GM18507 (cell line): ENCODE data around the gene GALNT1.

Experiments
- DNase-seq: peaks from one replicate; pipeline ENCODE4 v3.0.0; 2011; ENCODE audit warnings: low read depth; ENCODE audit not compliant: insufficient read length; ENCODE audit errors: extremely low spot score
- FAIRE-seq: peaks from 2 replicates; lab custom pipeline; 2011; peaks lifted over from hg19 to GRCh38; lab: Jason Lieb, UNC

Gene GALNT1

DNA sequence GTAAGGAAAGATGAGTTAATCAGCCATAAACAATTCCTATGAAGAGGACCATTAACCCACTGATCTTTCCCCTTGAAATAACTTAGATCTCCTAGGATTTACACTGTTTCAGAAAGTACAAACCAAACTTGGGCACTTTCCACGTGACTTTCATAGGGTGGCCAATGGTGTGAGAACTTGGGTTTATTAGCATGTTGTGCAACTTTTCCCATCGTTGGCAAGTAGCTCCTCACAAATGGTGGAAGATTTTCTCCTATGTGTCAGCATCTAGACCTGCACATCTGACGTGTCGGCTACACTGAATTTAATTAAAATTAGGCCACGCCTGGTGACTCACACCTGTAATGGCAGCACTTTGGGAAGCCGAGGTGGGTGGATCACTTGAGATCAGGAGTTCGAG lies 116.3 kb downstream of the GALNT1 start:
- DNase-seq (no peak), FAIRE-seq (no peak)

GRCh38 chr18:35703043-35703688 lies 121.6 kb downstream of the GALNT1 start:
- DNase-seq (no peak), FAIRE-seq (no peak)

DNA sequence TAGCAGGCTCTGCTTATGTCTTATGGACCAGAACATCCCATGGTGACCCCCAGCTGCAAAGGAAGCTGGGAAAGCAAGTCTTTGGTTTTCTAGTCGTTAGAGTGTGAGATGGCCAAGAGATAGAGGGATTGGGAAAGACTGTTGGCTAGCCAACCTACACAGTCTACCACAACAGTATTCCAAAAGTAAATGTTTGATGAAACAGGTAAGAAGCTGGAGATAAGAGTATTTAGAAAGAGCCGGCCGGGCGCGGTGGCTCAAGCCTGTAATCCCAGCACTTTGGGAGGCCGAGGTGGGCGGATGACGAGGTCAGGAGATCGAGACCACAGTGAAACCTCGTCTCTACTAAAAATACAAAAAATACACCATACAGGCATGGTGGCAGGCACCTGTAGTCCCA lies 124.4 kb downstream of the GALNT1 start:
- no peak for FAIRE-seq

GRCh38 chr18:35707247-35707646 lies 125.7 kb downstream of the GALNT1 start:
- FAIRE-seq (no peak), DNase-seq (no peak)

More for the DNA sequence above, 124.4 kb downstream of the GALNT1 start:
- DNase-seq: no peak

- FAIRE-seq (no peak), DNase-seq (no peak)
Measured at GRCh38 chr18:35707674-35708073, 126.1 kb downstream of the GALNT1 start.

DNA sequence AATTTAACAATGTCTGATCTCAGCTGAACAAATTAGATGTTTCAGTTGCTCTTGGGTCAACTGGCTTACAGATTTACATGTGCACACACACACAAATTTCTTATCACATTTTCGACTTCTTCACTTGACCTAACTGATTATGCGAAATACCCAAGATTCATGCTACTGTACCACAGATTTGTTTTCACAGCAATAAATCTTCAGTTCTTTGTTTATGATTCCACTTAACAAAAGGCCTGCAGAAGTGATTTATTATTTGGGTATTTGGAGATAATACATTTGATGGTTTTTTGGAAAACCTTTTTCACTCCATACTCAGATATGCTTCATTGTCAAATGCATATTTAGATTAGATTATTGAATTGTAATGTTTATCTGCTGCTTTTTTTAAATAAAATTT lies 129.0 kb downstream of the GALNT1 start:
- no peak for FAIRE-seq

GRCh38 chr18:35711227-35711626 lies 129.7 kb downstream of the GALNT1 start:
- DNase-seq (no peak), FAIRE-seq (no peak)

More for the DNA sequence above, 129.0 kb downstream of the GALNT1 start:
- DNase-seq: no peak

DNA sequence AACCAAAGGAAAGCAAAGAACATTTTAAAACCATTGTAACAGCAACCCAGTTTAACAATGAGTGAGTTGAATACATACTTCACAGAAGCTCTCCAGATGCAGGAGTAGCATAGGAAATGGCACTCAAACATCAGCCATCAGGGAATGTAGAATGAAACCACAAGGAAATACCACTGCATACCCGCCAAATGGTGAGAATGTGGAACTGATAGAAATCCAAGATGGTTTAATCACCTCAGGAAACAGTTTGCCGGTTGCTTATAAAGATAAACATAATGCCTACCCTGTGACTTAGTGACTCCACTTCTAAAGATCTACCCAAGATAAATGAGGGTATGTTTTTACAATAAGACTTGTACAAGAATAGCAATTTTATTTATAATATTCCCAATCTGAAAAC lies 132.0 kb downstream of the GALNT1 start:
- DNase-seq (no peak), FAIRE-seq (no peak)

DNA sequence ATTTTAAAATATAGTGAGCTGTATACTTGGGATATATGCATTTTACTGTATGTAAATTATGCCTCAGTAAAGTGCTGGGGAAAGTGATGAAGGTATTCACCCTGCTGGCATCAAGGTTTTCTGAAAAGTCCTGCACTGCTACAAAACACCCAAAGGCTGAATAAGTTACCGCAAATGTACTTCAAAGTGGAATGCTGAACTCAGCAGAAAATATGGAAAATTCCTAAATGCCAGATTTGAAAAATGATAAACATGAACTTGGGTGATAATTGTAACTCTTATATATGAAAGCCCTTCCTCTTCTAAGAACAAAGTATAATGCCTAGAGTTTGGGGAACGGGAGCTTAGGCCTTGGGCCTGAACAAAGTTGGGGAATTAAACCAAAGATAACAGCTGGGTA lies 133.0 kb downstream of the GALNT1 start:
- FAIRE-seq (no peak), DNase-seq (no peak)

- FAIRE-seq: no peak
Measured at GRCh38 chr18:35715139-35715538, 133.6 kb downstream of the GALNT1 start.

GRCh38 chr18:35716169-35716831 lies 134.8 kb downstream of the GALNT1 start:
- FAIRE-seq: no peak
- no peak for DNase-seq

More at GRCh38 chr18:35715139-35715538, 133.6 kb downstream of the GALNT1 start:
- DNase-seq: no peak

- FAIRE-seq (no peak), DNase-seq (no peak)
Measured at GRCh38 chr18:35717182-35717581, 135.6 kb downstream of the GALNT1 start.

GRCh38 chr18:35721431-35722081 lies 140.0 kb downstream of the GALNT1 start:
- no peak for FAIRE-seq

DNA sequence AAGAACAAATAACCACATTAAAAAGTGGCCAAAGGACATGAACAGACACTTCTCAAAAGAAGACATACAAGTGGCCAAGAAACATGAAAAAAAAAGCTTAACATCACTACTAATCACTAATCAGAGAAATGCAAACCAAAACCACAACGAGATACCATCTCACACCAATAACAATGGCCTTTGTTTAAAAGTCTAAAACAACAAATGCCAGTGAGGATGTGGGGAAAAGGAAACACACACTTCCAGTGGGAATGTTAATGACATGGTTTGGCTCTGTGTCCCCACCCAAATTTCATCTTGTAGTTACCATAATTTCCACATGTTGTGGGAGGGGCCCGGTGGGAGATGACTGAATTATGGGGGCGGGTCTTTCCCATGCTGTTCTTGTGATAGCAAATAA lies 147.1 kb downstream of the GALNT1 start:
- FAIRE-seq: no peak
- no peak for DNase-seq

More at GRCh38 chr18:35721431-35722081, 140.0 kb downstream of the GALNT1 start:
- DNase-seq: no peak

- FAIRE-seq (no peak), DNase-seq (no peak)
Measured at GRCh38 chr18:35729991-35730668, 148.6 kb downstream of the GALNT1 start.

DNA sequence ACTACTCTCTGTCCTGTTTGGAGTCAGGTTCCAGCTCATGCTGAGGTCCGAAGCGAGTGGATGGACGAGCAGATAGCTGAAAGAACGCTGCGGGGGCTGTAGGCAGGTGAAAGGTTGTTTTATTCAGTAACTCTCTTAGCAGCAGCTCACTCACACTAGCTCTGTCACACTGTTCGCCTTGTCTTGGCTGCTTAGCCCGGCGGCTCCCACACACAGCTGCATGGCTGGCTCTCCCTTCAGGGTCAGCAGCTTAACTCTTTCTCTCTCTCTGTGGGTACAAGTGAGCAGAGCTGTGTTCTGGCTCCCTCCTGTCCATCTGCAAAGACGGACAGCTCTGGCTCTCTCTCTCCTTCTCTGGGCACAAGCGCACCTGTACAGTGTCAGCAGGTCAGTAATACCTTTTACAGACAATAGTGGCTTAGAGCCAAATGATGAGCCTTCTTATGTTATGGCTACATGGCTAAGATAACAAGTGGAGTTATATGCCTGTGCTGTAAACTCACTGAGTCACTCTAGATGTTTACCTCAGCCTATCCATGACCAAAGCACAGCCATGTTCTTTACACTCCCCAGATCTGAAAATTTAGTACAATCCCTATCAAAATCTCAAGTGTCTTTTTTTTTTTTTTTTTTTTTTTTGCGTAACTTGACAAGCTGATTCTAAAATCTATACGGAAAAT lies 149.3 kb downstream of the GALNT1 start:
- no peak for FAIRE-seq

GRCh38 chr18:35731701-35732100 lies 150.2 kb downstream of the GALNT1 start:
- DNase-seq (no peak), FAIRE-seq (no peak)

More for the DNA sequence above, 149.3 kb downstream of the GALNT1 start:
- no peak for DNase-seq

DNA sequence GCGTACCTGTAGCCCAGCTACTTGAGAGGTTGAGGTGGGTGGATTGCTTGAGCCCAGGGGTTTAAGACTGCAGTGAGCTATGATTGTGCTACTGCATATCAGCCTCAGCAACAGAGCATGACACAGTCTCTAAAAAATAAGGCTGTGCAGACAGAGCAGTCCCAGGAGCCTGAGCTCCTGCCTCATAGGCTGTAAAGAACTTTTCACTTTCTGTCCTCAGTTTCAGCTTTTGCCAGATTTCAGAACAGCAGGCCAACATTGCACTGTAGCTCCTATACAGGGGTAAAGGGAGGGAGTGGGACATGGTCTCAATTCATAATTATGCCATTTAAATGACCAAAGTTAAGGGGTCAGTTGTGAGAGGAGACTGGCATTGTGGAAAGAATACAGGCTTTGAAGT lies 150.6 kb downstream of the GALNT1 start:
- FAIRE-seq (no peak), DNase-seq (no peak)

GRCh38 chr18:35732636-35733035 lies 151.1 kb downstream of the GALNT1 start:
- FAIRE-seq: no peak
- no peak for DNase-seq

GRCh38 chr18:35733408-35733807 lies 151.9 kb downstream of the GALNT1 start:
- no peak for DNase-seq
- FAIRE-seq: no peak
